HG02885 (cell line): ENCODE measurements around the gene MFN2.
"Not testable (repeated sequence)": the region's sequence is repeated elsewhere in the genome, so short reads cannot be mapped to it uniquely, and the experiment has no call there.

Experiments used
- ATAC-seq: cut with Tn5 transposase; IDR thresholded peaks from one replicate; pipeline ENCODE4 v1.9.1; 2021; ENCODE audit warnings: mild to moderate bottlenecking; ENCODE audit not compliant: unreplicated experiment, poor library complexity

The MFN2 gene

DNA sequence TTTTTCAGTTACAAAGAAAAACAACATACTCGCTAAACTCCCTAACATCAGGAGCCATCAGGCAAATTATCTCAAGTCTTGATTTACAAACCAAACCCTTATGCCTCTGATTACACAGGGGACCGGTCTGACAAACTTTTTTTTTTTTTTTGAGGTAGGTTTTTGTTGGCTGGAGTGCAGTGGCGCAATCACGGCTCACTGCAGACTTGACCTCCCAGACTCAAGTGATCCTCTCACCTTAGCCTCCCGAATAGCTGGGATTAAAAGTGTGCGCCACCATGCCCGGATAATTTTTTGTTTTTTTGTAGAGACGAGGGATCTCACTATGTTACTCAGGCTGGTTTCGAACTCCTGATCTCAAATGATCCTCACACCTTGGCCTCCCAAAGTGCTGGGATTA, 35.3 kb downstream of the MFN2 start:
- ATAC-seq: no peak

- ATAC-seq: no peak
Measured at GRCh38 chr1:12016182-12016581, 35.9 kb downstream of the MFN2 start.

- ATAC-seq: no peak
Measured at GRCh38 chr1:12019858-12020509, 39.7 kb downstream of the MFN2 start.

- ATAC-seq: no peak
Measured at GRCh38 chr1:12021616-12022015, 41.4 kb downstream of the MFN2 start.

DNA sequence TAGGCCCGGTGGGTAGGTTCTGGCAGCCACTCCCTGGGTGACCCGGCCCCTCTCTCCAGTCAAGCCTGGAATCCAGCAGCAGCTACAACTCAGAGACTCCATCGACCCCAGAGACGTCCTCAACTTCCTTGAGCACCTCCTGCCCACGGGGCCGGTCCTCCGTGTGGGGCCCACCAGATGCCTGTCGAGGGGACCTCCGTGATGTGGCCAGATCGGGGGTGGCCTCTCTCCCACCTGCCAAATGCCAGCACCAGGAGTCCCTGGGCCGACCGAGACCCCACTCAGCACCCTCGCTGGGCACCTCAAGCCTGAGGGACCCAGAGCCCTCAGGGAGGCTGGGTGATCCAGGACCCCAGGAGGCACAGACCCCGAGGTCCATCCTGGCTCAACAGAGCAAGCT, 41.8 kb downstream of the MFN2 start:
- ATAC-seq: no peak

GRCh38 chr1:12026586-12026985, 46.3 kb downstream of the MFN2 start:
- ATAC-seq: no peak

GRCh38 chr1:12028248-12028647, 48.0 kb downstream of the MFN2 start:
- no peak for ATAC-seq

DNA sequence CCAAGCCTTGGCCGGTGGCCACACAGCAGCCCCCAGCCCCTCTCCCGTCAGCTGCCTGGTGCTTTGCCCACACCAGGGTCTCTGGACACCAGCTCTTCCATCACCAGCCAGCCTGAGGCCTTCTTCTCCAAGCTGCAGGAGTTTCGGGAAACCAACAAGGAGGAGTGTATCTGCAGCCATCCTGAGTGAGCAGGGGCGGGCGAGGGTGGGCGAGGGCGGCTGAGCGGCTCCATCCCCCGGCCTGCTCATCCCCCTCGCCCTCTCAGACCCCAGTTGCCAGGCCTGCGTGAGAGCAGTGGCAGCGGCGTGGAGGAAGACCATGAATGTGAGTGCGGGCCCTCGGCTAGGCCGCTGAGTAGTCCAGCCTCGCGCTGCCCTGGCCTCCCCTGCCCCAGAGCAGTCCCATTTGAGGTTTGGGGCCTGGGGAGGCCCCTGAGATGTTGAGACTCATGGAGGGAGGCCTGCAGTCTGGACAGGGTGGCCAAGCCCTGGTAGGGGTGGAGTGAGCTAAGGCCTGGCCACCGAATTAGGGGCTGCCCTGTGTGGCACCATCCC, 48.8 kb downstream of the MFN2 start:
- ATAC-seq: no peak

DNA sequence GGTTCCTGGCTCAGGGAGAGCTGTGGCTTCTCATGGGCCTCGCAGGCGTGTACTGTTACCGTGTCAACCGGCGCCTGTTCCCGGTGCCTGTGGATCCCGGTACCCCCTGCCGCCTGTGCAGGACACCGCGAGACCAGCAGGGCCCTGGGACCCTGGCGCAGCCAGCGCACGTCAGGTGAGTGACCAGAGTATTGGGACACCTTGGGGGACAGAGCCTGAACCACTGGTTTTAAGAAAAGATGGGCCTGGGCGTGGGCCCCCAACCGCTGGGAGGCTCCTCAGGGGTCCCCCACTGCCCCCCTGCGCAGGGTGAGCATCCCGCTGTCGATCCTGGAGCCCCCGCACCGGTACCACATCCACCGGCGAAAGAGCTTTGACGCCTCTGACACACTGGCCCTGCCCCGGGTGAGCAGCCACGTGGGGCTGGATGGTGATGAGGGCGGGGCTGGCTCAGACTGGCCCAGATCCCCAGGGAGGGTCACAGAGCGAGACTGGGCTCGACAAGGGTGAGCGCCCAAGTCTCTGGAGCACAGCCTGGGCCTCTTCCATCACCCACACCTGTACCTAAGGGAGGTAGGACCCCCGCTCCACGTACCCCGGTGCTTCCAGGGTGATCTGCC, 49.6 kb downstream of the MFN2 start:
- ATAC-seq: no peak

GRCh38 chr1:12031039-12031980, 51.1 kb downstream of the MFN2 start:
- ATAC-seq: no peak

GRCh38 chr1:12032161-12032621, 51.9 kb downstream of the MFN2 start:
- no peak for ATAC-seq

GRCh38 chr1:12033441-12033840, 53.2 kb downstream of the MFN2 start:
- not testable (repeated sequence) for ATAC-seq

DNA sequence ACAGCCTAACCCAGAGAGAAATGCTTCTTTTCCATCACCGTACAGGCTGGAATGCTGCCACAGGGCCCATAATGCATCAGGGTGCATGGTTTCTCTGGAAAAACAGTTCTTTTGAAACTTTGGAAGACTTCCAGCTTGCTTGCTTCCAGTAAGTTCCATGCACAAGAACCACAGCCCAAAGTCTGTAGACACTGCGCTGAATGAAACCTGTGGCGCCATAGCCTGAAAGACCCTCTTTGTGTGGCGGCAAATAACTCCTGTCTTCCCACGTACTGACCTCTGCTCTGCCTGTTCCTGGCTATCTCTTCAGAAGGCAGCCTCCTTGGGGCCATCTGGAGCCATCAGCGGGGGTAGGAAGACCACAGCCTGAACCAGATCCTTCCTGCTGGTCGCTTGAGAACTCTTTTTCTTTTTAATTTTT, 54.1 kb downstream of the MFN2 start:
- no peak for ATAC-seq

DNA sequence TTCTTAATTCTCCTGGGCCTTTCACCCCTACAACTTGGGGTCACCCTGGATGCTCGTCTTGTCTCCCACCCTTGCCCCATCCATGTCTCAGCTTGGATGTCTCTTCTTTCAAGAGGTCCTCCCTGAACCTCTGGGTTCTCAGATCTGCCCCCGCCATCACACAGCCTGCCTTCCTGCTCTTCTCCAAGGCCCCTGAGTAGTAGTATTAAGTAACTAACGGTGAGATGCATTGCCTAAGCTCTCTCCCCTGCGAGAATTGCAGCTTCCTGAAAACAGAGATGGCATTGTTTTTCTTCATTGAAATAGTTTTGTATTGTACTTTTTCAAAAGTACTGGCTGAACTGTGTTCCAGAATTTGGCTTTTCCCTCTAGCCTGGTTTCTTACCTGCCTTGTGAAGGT, 55.1 kb downstream of the MFN2 start:
- no peak for ATAC-seq

- ATAC-seq: no peak
Measured at GRCh38 chr1:12037486-12038355, 57.5 kb downstream of the MFN2 start.

GRCh38 chr1:12038356-12039163, 58.3 kb downstream of the MFN2 start:
- no peak for ATAC-seq

DNA sequence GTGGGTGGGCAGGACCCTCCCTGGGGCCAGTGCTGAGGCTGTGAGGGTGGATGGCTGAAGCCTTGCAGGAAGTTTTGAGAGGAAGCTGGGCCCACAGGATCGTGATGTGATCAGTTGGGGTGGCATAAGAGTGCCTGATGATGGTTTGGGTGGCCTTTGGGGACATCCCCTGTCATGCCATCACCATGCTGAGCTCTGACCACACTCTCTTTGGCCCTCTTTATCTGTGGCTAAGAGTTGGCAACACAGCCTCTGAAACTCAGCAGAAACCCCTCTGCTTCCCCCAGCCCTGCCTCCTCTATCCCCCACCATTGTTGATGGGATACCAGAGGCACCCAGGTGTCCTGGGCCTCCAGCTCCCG, 58.9 kb downstream of the MFN2 start:
- ATAC-seq: no peak

DNA sequence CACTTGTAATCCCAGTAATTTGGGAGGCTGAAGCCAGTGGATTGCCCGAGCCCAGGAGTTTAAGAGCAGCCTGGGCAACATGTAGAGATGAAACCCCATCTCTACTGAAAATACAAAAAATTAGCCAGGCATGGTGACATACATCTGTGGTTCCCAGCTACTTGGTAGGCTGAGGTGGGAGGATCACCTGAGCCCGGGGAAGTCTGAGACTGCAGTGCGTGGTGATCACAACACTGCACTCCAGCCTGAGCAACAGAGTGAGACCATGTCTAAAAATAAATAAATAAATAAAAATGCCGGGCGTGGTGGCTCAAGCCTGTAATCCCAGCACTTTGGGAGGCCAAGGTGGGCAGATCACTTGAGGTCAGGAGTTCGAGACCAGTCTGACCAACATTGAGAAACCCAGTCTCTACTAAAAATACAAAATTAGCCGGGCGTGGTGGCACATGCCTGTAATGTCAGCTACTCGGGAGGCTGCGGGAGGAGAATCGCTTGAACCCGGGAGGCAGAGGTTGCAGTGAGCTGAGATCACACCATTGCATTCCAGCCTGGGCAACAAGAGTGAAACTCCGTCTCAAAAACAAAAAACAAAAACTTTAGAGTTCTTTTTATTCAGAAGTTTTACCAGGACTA, 59.7 kb downstream of the MFN2 start:
- ATAC-seq: not testable (repeated sequence)
